Measurements from ENCODE around the gene RABL6. TPM values are rescaled to one million over a fixed set of nuclear protein-coding genes. Genes with fewer than 3 reads are reported as not detected.
"Not testable (repeated sequence)": the region's sequence is repeated elsewhere in the genome, so short reads cannot be mapped to it uniquely, and the experiment has no call there.

RABL6 gene
- total RNA-seq, 1 donor from 2014 or later: 18.4 TPM

GRCh38 chr9:136794281-136794999 lies 13.3 kb upstream of the RABL6 start:
- no peak for DNase-seq (ENCODE audit: low spot score)

DNA sequence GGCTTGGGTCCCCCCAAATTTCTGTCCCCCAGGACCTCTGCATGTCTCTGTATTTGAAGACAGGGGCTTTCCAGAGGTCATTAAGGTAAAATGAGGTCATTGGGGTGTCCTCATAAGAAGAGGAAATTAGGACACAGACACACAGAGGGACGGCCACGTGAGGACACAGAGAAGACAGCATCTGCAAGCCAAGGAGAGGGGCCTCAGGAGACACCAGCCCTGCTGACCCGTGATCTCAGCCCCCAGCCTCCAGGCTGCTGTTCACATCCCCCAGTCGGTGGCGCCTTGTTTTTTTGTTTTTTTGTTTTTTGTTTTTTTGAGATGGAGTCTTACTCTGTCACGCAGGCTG lies 12.8 kb upstream of the RABL6 start:
- ATAC-seq: no peak
- DNase-seq (ENCODE audit: low spot score): no peak

More at GRCh38 chr9:136794281-136794999, 13.3 kb upstream of the RABL6 start:
- no peak for ATAC-seq

- DNase-seq (ENCODE audit: low spot score) (no peak), ATAC-seq (no peak)
These were observed 11.4 kb upstream of the RABL6 start, which contains the start of gene CCDC183 for GRCh38 chr9:136796238-136796774. CCDC183 (plus strand) TSS chr9:136796338; CDS start chr9:136796398, 60 bp downstream.

DNA sequence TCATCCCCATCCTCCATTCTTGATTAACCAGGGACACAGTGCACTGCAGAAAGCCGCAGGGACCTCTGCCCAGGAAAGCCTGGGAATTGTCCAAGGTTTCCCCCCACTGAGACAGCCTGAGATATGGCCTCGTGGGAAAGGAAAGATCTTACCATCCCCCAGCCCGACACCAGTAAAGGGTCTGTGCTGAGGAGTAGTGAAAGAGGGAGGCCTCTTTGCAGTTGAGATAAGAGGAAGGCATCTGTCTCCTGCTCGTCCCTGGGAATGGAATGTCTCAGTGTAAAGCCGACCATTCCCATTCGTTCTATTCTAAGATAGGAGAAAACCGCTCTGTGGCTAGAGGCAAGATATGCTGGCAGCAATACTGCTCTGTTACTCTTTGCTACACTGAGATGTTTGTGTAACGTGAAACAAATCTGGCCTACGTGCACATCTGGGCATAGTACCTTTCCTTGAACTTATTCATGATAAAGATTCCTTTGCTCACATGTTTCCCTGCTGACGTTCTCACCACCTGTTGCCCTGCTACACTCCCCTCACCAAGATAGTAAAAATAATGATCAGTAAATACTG lies 10.9 kb upstream of the RABL6 start:
- ATAC-seq; DNase-seq (ENCODE audit: low spot score): not testable (repeated sequence)

DNA sequence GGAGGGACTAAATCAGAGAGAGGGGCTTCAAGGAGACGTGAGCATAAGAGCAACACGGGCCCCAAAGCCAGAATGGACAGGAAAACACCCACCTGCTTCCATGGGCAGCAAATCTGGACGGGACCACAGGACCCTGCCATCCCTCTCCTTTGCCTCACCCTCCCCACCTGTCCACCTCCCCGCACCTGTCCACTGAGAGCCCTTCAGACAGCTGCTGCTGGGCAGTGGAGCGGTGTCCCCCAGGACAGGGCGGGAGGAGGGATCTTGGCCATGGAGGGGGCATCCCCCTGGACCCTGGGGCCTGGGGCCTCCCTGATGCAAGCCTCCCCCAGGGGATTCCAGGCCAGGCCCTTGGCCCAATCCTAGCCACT lies 9.1 kb upstream of the RABL6 start:
- ATAC-seq: no peak
- DNase-seq (ENCODE audit: low spot score): no peak

- ATAC-seq (peak; percentile 60), DNase-seq (ENCODE audit: low spot score) (peak; percentile 71)
These were observed 8.5 kb upstream of the RABL6 start for GRCh38 chr9:136799079-136799853.

GRCh38 chr9:136799854-136800657 lies 7.7 kb upstream of the RABL6 start:
- DNase-seq (ENCODE audit: low spot score) (peak; percentile 92), ATAC-seq (peak; percentile 84)

GRCh38 chr9:136802321-136802720 lies 5.4 kb upstream of the RABL6 start:
- DNase-seq (ENCODE audit: low spot score) (no peak), ATAC-seq (no peak)

- not testable (repeated sequence) for DNase-seq (ENCODE audit: low spot score); ATAC-seq
These were observed 4.7 kb upstream of the RABL6 start for GRCh38 chr9:136803009-136803550.

DNA sequence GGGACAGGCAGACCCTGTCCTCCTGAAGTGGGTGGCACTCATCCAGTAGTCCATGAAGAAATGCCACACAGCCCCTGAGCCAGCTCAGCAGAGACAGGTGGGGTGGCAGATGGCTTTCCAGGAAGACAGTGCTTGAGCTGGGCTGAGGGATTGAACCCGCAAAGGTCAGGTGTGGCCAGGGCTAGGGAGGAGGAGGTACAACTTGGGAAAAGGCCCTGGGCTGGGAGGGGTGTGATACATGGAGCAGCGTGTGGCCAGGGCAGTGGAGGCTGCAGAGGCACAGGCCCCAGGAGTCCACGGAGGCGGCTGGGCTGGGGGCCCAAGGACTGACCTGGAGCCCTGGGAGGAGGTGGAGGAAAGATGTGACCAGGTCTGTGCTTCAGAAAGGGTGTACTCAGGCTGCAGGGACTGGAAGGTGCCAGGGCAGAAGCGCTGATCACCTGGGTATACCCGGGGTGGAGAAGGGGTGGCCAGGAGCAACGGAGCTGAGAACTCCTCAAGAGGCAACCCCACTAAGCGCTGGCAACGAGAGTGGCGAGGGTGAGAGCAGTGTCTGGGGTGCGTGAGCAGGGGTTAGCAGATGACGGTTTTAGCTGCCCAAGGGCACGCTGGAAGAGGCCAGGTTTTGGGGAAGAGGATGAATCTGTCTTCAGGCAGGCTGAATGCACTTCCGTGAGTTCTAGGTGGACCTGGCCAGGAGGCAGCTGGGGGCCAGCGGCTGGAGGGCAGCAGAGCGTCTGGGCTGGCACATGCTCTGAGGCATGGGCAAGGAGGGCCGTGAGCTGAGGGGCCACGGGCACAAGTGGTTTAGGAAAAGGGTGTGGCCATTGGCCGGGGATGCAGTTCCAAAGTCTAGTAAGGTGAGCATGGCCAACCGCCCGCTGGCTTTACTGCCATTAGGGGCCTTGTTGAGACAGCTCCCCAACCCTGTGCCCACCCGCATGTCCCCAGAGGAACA lies 3.9 kb upstream of the RABL6 start:
- DNase-seq (ENCODE audit: low spot score): no peak
- ATAC-seq: no peak

DNA sequence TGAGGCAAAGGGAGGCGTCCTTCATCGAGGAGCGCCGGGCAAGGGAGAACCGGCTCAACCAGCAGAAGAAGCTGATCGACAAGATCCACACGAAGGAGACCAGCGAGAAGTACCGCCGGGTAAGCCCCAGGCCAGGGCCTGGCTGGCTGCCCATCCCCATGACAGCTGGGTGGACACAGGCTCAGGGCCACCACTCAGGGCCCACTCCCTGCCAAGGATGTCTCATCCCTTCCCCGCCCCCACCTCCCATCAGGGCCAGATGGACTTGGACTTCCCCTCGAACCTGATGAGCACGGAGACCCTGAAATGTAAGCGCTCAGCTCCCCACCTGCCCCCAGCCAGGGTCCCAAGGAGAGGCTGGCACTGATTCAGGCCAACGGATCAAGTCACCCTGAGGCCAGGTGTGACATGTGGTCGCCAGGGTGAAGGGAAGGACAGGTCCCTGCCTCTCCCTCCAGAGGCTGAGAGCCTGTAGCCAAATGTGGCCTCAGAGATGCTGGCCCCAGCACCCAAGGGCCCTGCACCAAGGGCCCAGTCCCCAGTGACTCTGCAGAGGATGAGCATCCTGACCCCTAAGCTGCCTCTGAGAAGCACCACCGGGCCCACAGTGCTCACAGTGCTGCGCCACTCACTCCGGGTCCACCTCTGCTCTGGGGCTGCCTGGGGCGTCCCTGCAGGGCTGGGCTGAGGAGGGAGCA lies 3.1 kb upstream of the RABL6 start:
- no peak for ATAC-seq
- DNase-seq (ENCODE audit: low spot score): peak; percentile 58

DNA sequence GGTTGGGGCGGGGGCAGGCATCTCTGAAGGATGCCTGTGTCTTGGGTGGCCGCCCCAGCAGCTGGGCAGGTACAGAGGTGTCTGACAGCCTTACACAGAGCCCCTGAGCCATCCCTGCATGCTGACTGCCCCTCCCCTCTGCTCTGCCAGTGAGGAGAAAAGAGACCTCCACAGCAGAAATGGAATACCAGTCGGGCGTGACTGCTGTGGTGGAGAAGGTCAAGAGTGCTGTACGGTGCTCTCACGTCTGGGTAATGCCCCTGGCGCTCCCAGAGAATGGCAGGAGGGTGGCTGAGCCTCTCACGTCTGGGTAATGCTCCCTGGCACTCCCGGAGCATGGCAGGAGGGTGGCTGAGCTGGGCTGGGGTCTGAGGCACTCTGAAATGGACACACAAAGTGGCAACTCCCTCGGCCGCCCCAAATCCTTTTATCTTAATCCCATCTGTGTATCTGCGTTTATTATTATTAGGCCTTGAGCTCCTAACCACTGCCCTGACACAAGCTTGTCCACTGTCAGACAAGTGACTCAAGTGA lies 2.5 kb upstream of the RABL6 start:
- no peak for DNase-seq (ENCODE audit: low spot score)
- no peak for ATAC-seq

GRCh38 chr9:136806067-136806466 lies 1.7 kb upstream of the RABL6 start:
- DNase-seq (ENCODE audit: low spot score) (no peak), ATAC-seq (no peak)

GRCh38 chr9:136806631-136807201 lies 1.0 kb upstream of the RABL6 start:
- DNase-seq (ENCODE audit: low spot score) (peak; percentile 46), ATAC-seq (no peak)

DNA sequence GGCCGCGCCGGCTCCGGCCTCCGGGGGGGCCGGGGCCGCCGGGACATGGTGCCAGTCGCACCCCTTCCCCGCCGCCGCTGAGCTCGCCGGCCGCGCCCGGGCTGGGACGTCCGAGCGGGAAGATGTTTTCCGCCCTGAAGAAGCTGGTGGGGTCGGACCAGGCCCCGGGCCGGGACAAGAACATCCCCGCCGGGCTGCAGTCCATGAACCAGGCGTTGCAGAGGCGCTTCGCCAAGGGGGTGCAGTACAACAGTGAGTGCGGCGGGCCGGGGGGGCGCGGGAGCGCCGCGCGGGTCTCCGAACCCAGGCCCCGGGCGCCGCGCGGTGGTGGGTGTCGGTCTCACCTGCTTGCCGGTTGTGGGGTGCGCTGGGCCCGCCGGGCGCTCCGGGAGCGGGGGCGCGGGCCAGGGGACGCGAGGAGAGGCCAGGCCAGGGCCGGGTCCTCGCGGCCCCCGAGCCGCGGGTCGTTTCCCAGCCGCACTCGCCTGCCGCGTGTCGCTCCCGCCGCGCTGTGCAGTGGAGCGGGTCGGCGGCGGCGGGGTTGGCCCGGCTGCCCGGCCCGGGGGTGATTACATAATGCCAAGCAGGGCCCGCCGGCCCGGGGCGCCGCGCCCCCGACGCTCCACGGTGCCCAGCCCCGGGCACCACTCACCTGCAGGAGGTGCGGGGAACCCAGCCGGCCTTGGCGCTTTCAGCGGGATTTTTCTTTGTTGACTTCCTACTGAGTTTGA lies 492 bp downstream of the RABL6 start:
- ATAC-seq (peak; percentile 40), DNase-seq (ENCODE audit: low spot score) (peak; percentile 66)

DNA sequence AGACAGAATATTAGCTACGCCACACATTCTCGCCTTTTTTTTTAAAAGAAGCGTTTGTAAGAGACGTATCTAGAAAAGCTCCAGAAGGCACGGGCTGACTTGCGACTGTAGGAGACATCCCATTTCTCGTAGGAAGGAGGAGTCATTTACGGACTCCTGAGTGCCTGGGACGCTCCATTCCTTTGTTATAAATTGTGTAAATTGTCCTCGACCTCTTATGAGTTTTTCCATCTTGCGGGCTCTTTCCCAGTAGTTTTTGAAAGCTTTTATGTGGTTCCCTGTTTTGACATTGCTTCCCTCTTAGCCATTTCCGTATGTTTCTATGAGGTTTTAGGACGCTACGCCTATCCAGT lies 1.0 kb downstream of the RABL6 start:
- no peak for DNase-seq (ENCODE audit: low spot score)
- no peak for ATAC-seq

GRCh38 chr9:136814725-136815421 lies 7.1 kb downstream of the RABL6 start:
- no peak for ATAC-seq
- no peak for DNase-seq (ENCODE audit: low spot score)

Data from left lobe of liver (tissue), 2 donors.